Bone marrow (tissue), 2 donors: ENCODE data around the gene CTAG1A.
"Not testable (repeated sequence)": the region's sequence is repeated elsewhere in the genome, so short reads cannot be mapped to it uniquely, and the experiment has no call there.

Source experiments
- DNase-seq, 2 donors: peaks; one replicate each; lab custom pipeline; 2025; lab: John Stamatoyannopoulos, UW

CTAG1A gene

GRCh38 chrX:154584585-154585183 is at the start of gene CTAG1A:
Gene CTAG1A (plus strand): TSS chrX:154585133. CDS start chrX:154585207, 74 bp downstream.
- not testable (repeated sequence) for DNase-seq

- DNase-seq: no peak
Measured at GRCh38 chrX:154535892-154536291, 49.0 kb upstream of the CTAG1A start.

- no peak for DNase-seq
Measured at GRCh38 chrX:154539077-154539476, 45.9 kb upstream of the CTAG1A start.

GRCh38 chrX:154540365-154540764 is 44.6 kb upstream of the CTAG1A start:
- not testable (repeated sequence) for DNase-seq

GRCh38 chrX:154540897-154541535 is 43.9 kb upstream of the CTAG1A start:
- DNase-seq: no peak

- no peak for DNase-seq
Measured at GRCh38 chrX:154541589-154541895, 43.4 kb upstream of the CTAG1A start.

GRCh38 chrX:154541896-154542722 is 42.8 kb upstream of the CTAG1A start:
- peak; percentile 50 to 80 for DNase-seq

- DNase-seq: peak; percentile 13 to 40
Measured at GRCh38 chrX:154542723-154543424, 42.1 kb upstream of the CTAG1A start.

GRCh38 chrX:154545673-154546274 is 39.2 kb upstream of the CTAG1A start:
- no peak for DNase-seq

GRCh38 chrX:154546354-154547244 is 38.3 kb upstream of the CTAG1A start, which contains the start of gene G6PD:
Gene G6PD (minus strand): TSS chrX:154546846. CDS start chrX:154546155, 691 bp downstream.
- DNase-seq: no peak

- DNase-seq: peak; percentile 77 to 93
Measured at GRCh38 chrX:154547245-154548027, 37.5 kb upstream of the CTAG1A start, which contains the start of gene IKBKG. Gene IKBKG (plus strand): TSS chrX:154547620. CDS start chrX:154552003, 4,383 bp downstream.

GRCh38 chrX:154548028-154548316 is 37.0 kb upstream of the CTAG1A start:
- DNase-seq: peak in 1 of 2 donors; percentile 5

- no peak for DNase-seq
Measured at GRCh38 chrX:154549766-154550165, 35.2 kb upstream of the CTAG1A start.

- not testable (repeated sequence) for DNase-seq
Measured at GRCh38 chrX:154552112-154552806, 32.7 kb upstream of the CTAG1A start.

GRCh38 chrX:154558060-154558690 is 26.8 kb upstream of the CTAG1A start:
- DNase-seq: not testable (repeated sequence)

- not testable (repeated sequence) for DNase-seq
Measured at GRCh38 chrX:154558896-154559295, 26.0 kb upstream of the CTAG1A start.

GRCh38 chrX:154560326-154560725 is 24.6 kb upstream of the CTAG1A start:
- not testable (repeated sequence) for DNase-seq

GRCh38 chrX:154562295-154562694 is 22.6 kb upstream of the CTAG1A start:
- DNase-seq: not testable (repeated sequence)

GRCh38 chrX:154570361-154570760 is 14.6 kb upstream of the CTAG1A start:
- not testable (repeated sequence) for DNase-seq
